IMR-90 (cell line): ENCODE measurements around the gene GRIN1. TPM values are rescaled to one million over a fixed set of nuclear protein-coding genes. Genes with fewer than 3 reads are reported as not detected.

Experiments used
- ATAC-seq: fragments of 200-7000 bp; cut with Tn5 transposase; 2 replicates; pipeline ENCODE4 v1.9.1; 2020; ENCODE audit warnings: low read depth, mild to moderate bottlenecking, moderate library complexity
- BruUV-seq: library from RNA; stranded (reverse); fragments of 400-500 nt; replicated peaks from 2 replicates; lab custom pipeline; 2021; lab: Mats Ljungman, UMichigan
- CTCF ChIA-PET: fragments of 300-600 bp; formaldehyde crosslinking; extraction: SDS; loops from one replicate; lab custom pipeline; 2021; ENCODE audit warnings: antibody characterized with exemption; lab: Yijun Ruan, JAX
- POLR2A ChIA-PET: fragments of 300-600 bp; sonication (Branson Sonifier 250); formaldehyde crosslinking; loops from one replicate; lab custom pipeline; 2022; ENCODE audit warnings: antibody characterized with exemption; ENCODE audit not compliant: unreplicated experiment; lab: Charles Lee
- DNase-seq: peaks from one replicate; pipeline ENCODE4 v3.0.0; 2013
- H2AFZ ChIP-seq: replicated peaks from 2 replicates; pipeline ENCODE3; 2013; ENCODE audit warnings: low read length, mild to moderate bottlenecking; ENCODE audit not compliant: poor library complexity
- H2AK5ac ChIP-seq: 2 replicates; pipeline ENCODE4 v1.6.1; 2013; ENCODE audit warnings: low read depth, low read length, inconsistent platforms
- H2AK9ac ChIP-seq: replicated peaks from 2 replicates; pipeline ENCODE3; 2013; ENCODE audit warnings: mild to moderate bottlenecking, low read depth, low read length, moderate library complexity; ENCODE audit not compliant: poor library complexity
- H2BK120ac ChIP-seq: 2 replicates; pipeline ENCODE4 v1.6.1; 2013; ENCODE audit warnings: low read depth, low read length, inconsistent platforms
- H2BK15ac ChIP-seq: 3 replicates; pipeline ENCODE4 v1.6.1; 2013; ENCODE audit warnings: low read depth, low read length, inconsistent platforms
- H2BK20ac ChIP-seq: 2 replicates; pipeline ENCODE4 v1.6.1; 2013; ENCODE audit warnings: low read depth, mild to moderate bottlenecking, inconsistent platforms, low read length, moderate library complexity
- H2BK5ac ChIP-seq: 2 replicates; pipeline ENCODE4 v1.6.1; 2013; ENCODE audit warnings: mild to moderate bottlenecking, low read depth, low read length, inconsistent platforms; ENCODE audit not compliant: poor library complexity, severe bottlenecking
- H3K14ac ChIP-seq: replicated peaks from 2 replicates; pipeline ENCODE4 v1.6.1; 2013; ENCODE audit warnings: low read depth, low read length, inconsistent platforms
- H3K18ac ChIP-seq: 2 replicates; pipeline ENCODE4 v1.6.1; 2013; ENCODE audit warnings: low read depth, low read length, control low read depth
- H3K23ac ChIP-seq: 2 replicates; pipeline ENCODE4 v1.6.1; 2013; ENCODE audit warnings: low read depth, low read length, inconsistent platforms
- H3K27ac ChIP-seq: 2 replicates; pipeline ENCODE4 v1.5.1; 2013; ENCODE audit warnings: mild to moderate bottlenecking, control low read depth, low read length; ENCODE audit not compliant: insufficient read depth
- H3K27me3 ChIP-seq: 2 replicates; pipeline ENCODE4 v1.6.1; 2013; ENCODE audit warnings: low read length; ENCODE audit not compliant: control insufficient read depth, insufficient read depth
- H3K36me3 ChIP-seq: 2 replicates; pipeline ENCODE4 v1.6.1; 2013; ENCODE audit warnings: low read length, mixed read lengths; ENCODE audit not compliant: control insufficient read depth, insufficient read depth
- H3K4ac ChIP-seq: 2 replicates; pipeline ENCODE4 v1.6.1; 2013; ENCODE audit warnings: low read depth, low read length, inconsistent platforms
- H3K4me1 ChIP-seq: 2 replicates; pipeline ENCODE4 v1.6.1; 2013; ENCODE audit warnings: low read length, mixed read lengths; ENCODE audit not compliant: control insufficient read depth, insufficient read depth
- H3K4me2 ChIP-seq: 2 replicates; pipeline ENCODE4 v1.6.1; 2013; ENCODE audit warnings: low read depth, mild to moderate bottlenecking, control low read depth, low read length, moderate library complexity
- H3K4me3 ChIP-seq: 2 replicates; pipeline ENCODE4 v1.5.1; 2013; ENCODE audit warnings: low read depth, mild to moderate bottlenecking, control low read depth, low read length, moderate library complexity; ENCODE audit not compliant: insufficient read depth
- H3K56ac ChIP-seq: 2 replicates; pipeline ENCODE4 v1.6.1; 2013; ENCODE audit warnings: low read length, inconsistent platforms; ENCODE audit not compliant: insufficient read depth; ENCODE audit errors: extremely low read depth
- H3K79me1 ChIP-seq, 2 experiments: 2 replicates each; pipeline ENCODE4 v1.6.1; 2013; ENCODE audit warnings: low read length in 2 of 2, inconsistent platforms in 1 of 2, low read depth in 1 of 2
- H3K9ac ChIP-seq: 2 replicates; pipeline ENCODE4 v1.6.1; 2013; ENCODE audit warnings: low read depth, low read length, control low read depth
- H3K9me1 ChIP-seq: 2 replicates; pipeline ENCODE4 v1.6.1; 2013; ENCODE audit warnings: low read length, inconsistent platforms; ENCODE audit not compliant: insufficient read depth
- H3K9me3 ChIP-seq: 2 replicates; pipeline ENCODE4 v1.6.1; 2013; ENCODE audit warnings: low read length; ENCODE audit not compliant: control insufficient read depth, insufficient read depth
- H4K20me1 ChIP-seq: 2 replicates; pipeline ENCODE4 v1.6.1; 2013; ENCODE audit warnings: low read length, inconsistent platforms; ENCODE audit not compliant: insufficient read depth
- H4K5ac ChIP-seq: 2 replicates; pipeline ENCODE4 v1.6.1; 2013; ENCODE audit warnings: mild to moderate bottlenecking, low read depth, low read length, control low read depth
- H4K8ac ChIP-seq, 2 experiments: 2 replicates each; pipeline ENCODE4 v1.6.1; 2013; ENCODE audit warnings: low read depth in 2 of 2, low read length in 2 of 2, control low read depth in 1 of 2, inconsistent platforms in 1 of 2
- H4K91ac ChIP-seq: 2 replicates; pipeline ENCODE4 v1.6.1; 2013; ENCODE audit warnings: low read depth, low read length, inconsistent platforms; ENCODE audit not compliant: insufficient read depth
- NFE2L2 ChIP-seq: fragments of 150-350 bp; IDR thresholded peaks from 2 replicates; pipeline ENCODE4 v1.6.1; 2016; ENCODE audit warnings: low read depth, mild to moderate bottlenecking, low read length
- RCOR1 ChIP-seq: IDR thresholded peaks from 2 replicates; pipeline ENCODE4 v1.6.1; 2012; ENCODE audit warnings: mild to moderate bottlenecking, low read length, improper control_type of control experiment; ENCODE audit not compliant: insufficient replicate concordance
- WGBS, 2 experiments: methylation state at CpG; one replicate each; pipeline versions ENCODE4 v1.1.5 to v1.1.7; 2013; ENCODE audit warnings: missing lambda C conversion rate in 2 of 2; ENCODE audit not compliant: insufficient read length in 1 of 2; ENCODE audit errors: extremely low coverage in 2 of 2; 5-methylcytosine and 5-hydroxymethylcytosine counted together
- dilution Hi-C: fragments of 300-500 bp; cut with HindIII; formaldehyde crosslinking; loops from one replicate; pipeline ENCODE4 v1.14.3; 2018; ENCODE audit warnings: low sequenced_read_pairs; ENCODE audit not compliant: unreplicated experiment
- in situ Hi-C: fragments of 300-500 bp; cut with MboI; formaldehyde crosslinking; loops from 3 replicates; pipeline ENCODE4 v1.14.3; 2019; ENCODE audit warnings: low sequenced_read_pairs, inconsistent platforms, mixed read lengths
- intact Hi-C: fragments of 100-400 bp; cut with micrococcal nuclease; formaldehyde crosslinking; loops from 2 replicates; pipeline ENCODE4 v1.10.0; 2022
- polyA plus RNA-seq, 3 experiments: library from polyadenylated mRNA; depleted of rRNA; stranded (reverse); fragments of >200 nt; gene quantifications; 2 replicates each; pipeline ENCODE4 v1.2.3, GENCODE V29; 2012; ENCODE audit warnings: low replicate concordance in 1 of 3
- total RNA-seq: library from RNA; depleted of rRNA; stranded (reverse); fragments of >200 nt; gene quantifications from 2 replicates; pipeline ENCODE4 v1.2.3, GENCODE V29; 2012

GRIN1 gene
- total and polyA plus RNA-seq, 2 of the 4 experiments (the other 2 are of a cell fraction): 0.09 TPM; not detected in 1

GRCh38 chr9:137138058-137138721 is 764 bp upstream of the GRIN1 start:
- WGBS, 2 experiments: 20% methylated on average over 1 of the region's 25 CpGs; no CpG with 5 or more reads in 1 of the 2 experiments
- dilution Hi-C loops: no loop called here

More at GRCh38 chr9:137138058-137138721, 764 bp upstream of the GRIN1 start:
- H3K4ac ChIP-seq: no peak overlapping the region
- no peak overlapping the region for H3K27ac ChIP-seq
- no peak overlapping the region for H2BK20ac ChIP-seq
- no peak overlapping the region for H3K18ac ChIP-seq
- no peak overlapping the region for H3K4me2 ChIP-seq
- peaks cover 4% of the 10 kb centered on the region; the same call in 1 of the 2 replicates for H3K9me1 ChIP-seq
- no peak overlapping the region for H3K23ac ChIP-seq
- no peak overlapping the region for H4K91ac ChIP-seq
- TF ChIP-seq RCOR1 (no peak), NFE2L2 (no peak)
- H2BK120ac ChIP-seq: no peak overlapping the region
- CTCF ChIA-PET: no interaction called here
- intact Hi-C loops (no loop called here), in situ Hi-C loops (no loop called here)
- no peak overlapping the region for H3K9ac ChIP-seq
- no peak overlapping the region for H2AK5ac ChIP-seq
- peaks cover 63% of the 10 kb centered on the region for H3K27me3 ChIP-seq
- H2AK9ac ChIP-seq: no peak overlapping the region
- no peaks in the 10 kb centered on the region; the same call in 1 of the 2 replicates for H4K20me1 ChIP-seq
- H3K4me3 ChIP-seq: no peak overlapping the region
- ATAC-seq (no peak), DNase-seq (no peak)
- no peaks in the 10 kb centered on the region for H3K79me1 ChIP-seq
- BruUV-seq: no TSS peak
- H2BK15ac ChIP-seq: no peak overlapping the region
- no peak overlapping the region for H4K5ac ChIP-seq
- H2AFZ ChIP-seq: no peak overlapping the region
- H3K56ac ChIP-seq: no peak overlapping the region
- H3K14ac ChIP-seq: no peak overlapping the region
- no peaks in the 10 kb centered on the region for H3K36me3 ChIP-seq
- no peaks in the 10 kb centered on the region for H3K9me3 ChIP-seq
- H3K4me1 ChIP-seq: no peaks in the 10 kb centered on the region; the same call in 1 of the 2 replicates
- POLR2A ChIA-PET: no interaction called here
- no peak overlapping the region for H2BK5ac ChIP-seq
- H4K8ac ChIP-seq: no peak overlapping the region
